ENCODE data around the gene CCNT1.
"Not testable (repeated sequence)": the region's sequence is repeated elsewhere in the genome, so short reads cannot be mapped to it uniquely, and the experiment has no call there.

CCNT1 gene

DNA sequence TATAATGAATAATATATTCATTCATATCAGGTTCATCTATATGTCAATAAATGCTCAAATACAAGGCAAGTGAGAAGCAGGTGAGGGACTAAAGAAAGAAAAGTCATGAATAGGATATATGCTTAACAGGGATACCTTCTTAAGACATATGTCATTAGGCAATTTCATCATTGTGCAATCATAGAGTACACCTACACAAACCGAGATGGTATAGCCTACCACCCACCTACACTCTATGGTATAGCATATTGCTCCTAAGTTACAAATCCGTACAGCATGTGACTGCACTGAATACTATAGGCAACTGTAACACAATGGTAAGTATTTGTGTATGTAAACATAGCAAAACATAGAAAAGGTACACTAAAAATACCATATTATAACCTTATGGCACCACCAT is 73.5 kb downstream of the CCNT1 start:
- TF ChIP-seq, protein P1, sequence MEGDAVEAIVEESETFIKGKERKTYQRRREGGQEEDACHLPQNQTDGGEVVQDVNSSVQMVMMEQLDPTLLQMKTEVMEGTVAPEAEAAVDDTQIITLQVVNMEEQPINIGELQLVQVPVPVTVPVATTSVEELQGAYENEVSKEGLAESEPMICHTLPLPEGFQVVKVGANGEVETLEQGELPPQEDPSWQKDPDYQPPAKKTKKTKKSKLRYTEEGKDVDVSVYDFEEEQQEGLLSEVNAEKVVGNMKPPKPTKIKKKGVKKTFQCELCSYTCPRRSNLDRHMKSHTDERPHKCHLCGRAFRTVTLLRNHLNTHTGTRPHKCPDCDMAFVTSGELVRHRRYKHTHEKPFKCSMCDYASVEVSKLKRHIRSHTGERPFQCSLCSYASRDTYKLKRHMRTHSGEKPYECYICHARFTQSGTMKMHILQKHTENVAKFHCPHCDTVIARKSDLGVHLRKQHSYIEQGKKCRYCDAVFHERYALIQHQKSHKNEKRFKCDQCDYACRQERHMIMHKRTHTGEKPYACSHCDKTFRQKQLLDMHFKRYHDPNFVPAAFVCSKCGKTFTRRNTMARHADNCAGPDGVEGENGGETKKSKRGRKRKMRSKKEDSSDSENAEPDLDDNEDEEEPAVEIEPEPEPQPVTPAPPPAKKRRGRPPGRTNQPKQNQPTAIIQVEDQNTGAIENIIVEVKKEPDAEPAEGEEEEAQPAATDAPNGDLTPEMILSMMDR (IDR thresholded peaks at IDR 0.05; ENCODE audit: low read depth, low read length) = no peak
- no peak for DNase-seq (ENCODE audit: low read depth in 2 of 2)
- no peak overlapping the region for H3K4me3 ChIP-seq (replicated peaks in 1 of 2; ENCODE audit: low read depth in 2 of 2, low read length in 2 of 2)

DNA sequence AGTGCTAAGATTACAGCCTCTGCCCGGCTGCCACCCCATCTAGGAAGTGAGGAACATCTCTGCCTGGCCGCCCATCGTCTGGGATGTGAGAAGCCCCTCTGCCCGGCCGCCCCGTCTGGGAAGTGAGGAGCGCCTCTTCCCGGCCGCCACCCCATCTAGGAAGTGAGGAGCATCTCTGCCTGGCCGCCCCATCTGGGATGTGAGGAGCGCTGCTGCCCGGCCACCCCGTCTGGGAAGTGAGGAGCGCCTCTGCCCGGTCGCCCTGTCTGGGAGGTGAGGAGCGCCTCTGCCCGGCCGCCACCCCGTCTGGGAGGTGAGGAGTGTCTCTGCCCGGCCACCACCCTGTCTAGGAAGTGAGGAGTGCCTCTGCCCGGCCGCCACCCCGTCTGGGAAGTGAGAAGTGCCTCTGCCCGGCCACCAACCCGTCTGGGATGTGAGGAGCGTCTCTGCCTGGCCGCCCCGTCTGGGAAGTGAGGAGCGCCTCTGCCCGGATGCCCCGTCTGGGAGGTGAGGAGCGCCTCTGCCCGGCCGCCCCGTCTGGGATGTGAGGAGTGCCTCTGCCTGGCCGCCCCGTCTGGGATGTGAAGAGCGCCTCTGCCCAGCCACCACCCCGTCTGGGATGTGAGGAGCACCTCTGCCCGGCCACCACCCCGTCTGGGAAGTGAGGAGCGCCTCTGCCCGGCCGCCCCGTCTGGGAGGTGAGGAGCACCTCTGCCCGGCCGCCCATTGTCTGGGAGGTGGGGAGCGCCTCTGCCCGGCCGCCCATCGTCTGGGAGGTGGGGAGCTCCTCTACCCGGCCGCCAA is 74.6 kb downstream of the CCNT1 start:
- not testable (repeated sequence) for DNase-seq (ENCODE audit: low read depth in 2 of 2); H3K4me3 ChIP-seq (replicated peaks in 1 of 2; ENCODE audit: low read depth in 2 of 2, low read length in 2 of 2)

DNA sequence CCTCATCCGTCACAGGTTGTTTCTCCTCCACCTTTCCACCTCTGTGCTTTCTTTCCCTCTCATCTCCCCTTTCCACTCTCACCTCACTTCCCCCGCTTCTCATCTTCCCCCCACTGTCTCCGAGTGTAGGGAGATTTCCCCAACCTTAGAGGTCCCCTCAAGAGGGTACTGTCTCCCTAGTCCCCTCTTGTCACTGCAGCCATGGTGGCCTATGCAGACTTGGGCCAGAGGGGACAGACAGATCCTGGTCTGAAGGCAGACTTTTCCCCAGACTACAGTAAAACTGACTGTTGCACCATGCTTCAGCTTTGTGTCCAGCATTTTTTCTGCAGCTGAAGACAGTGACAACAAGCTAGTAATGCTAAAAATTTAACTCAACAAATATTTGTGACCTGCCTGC is 75.7 kb downstream of the CCNT1 start:
- TF ChIP-seq, protein P1 (IDR thresholded peaks at IDR 0.05; ENCODE audit: low read depth, low read length) = no peak
- H3K4me3 ChIP-seq (replicated peaks in 1 of 2; ENCODE audit: low read depth in 2 of 2, low read length in 2 of 2) = no peak overlapping the region
- DNase-seq (ENCODE audit: low read depth in 2 of 2) = no peak

GRCh38 chr12:48640428-48640827 is 76.1 kb downstream of the CCNT1 start:
- DNase-seq (ENCODE audit: low read depth in 2 of 2) = no peak
- no peak overlapping the region for H3K4me3 ChIP-seq (replicated peaks in 1 of 2; ENCODE audit: low read depth in 2 of 2, low read length in 2 of 2)
- TF ChIP-seq, protein P1 (IDR thresholded peaks at IDR 0.05; ENCODE audit: low read depth, low read length) = no peak

All from cardiac fibroblast (primary cell).